ENCODE measurements around the gene OR13C5.
"Not testable (repeated sequence)": the region's sequence is repeated elsewhere in the genome, so short reads cannot be mapped to it uniquely, and the experiment has no call there.

Gene OR13C5, protein sequence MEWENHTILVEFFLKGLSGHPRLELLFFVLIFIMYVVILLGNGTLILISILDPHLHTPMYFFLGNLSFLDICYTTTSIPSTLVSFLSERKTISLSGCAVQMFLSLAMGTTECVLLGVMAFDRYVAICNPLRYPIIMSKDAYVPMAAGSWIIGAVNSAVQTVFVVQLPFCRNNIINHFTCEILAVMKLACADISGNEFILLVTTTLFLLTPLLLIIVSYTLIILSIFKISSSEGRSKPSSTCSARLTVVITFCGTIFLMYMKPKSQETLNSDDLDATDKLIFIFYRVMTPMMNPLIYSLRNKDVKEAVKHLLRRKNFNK

DNA sequence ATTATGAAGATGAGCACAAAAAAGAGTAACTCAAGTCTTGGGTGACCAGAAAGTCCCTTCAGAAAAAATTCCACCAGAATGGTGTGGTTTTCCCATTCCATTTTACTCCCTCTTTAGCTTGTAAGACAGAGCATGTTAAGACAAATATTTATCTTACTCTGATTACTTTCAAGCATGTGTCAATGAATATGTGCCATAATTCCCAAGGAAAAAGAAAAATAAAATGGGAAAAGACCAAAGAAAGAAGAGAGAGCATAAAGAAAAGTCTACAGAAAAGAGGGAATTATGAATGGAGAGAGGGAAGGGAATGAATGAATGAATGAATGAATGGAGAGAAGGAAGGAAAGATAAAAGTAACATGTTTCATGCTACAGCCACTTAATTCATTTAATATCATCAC, at the start of gene OR13C5:
Gene OR13C5 (minus strand): TSS at position 101 of the 400 bp plus-strand sequence. CDS start 0 bp downstream, at position 101.
- not testable (repeated sequence) for DNase-seq

GRCh38 chr9:104635456-104635855, 36.2 kb upstream of the OR13C5 start:
- no peak for DNase-seq

DNA sequence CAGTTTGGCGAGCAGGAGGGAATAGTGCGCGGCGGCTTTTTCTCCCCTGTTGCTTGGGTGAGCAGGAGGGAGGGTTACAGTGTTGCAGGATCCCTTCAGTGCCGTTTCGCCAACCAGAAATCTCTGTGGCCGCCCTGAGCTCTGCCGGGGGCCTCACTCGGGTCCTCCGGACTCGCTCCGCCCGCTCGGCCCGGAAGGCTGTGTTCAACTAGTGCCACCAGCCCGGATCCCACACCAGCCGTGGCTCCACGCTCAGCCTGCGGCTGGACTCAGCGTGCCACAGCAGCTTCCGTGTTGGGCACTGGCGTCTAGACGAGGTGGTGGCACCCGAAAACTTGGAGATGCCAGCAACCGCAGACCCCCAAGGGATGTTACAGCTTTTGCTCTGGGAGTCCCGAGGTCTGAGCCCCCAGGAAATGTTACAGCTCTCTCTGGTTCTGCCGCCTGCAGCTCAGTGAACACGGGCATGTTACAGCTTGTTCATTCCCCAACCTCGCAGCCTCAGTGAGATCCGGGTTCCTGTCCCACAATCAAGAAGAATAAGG, 34.8 kb upstream of the OR13C5 start:
- DNase-seq = no peak

DNA sequence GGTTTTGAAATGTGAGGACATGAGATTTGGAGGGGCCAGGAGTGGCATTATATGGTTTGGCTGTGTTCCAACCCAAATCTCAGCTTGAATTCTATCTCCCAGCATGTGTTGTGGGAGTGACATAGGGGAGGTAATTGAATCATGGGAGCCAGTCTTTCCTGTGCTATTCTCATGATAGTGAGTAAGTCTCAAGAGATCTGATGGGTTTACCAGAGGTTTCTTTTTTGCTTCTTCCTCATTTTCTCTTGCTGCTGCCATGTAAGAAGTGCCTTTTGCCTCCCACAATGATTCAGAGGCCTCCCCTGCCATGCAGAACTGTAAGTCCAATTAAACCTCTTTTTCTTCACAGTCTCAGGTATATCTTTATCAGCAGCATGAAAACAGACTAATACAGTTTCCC, 26.8 kb upstream of the OR13C5 start:
- DNase-seq = not testable (repeated sequence)

DNA sequence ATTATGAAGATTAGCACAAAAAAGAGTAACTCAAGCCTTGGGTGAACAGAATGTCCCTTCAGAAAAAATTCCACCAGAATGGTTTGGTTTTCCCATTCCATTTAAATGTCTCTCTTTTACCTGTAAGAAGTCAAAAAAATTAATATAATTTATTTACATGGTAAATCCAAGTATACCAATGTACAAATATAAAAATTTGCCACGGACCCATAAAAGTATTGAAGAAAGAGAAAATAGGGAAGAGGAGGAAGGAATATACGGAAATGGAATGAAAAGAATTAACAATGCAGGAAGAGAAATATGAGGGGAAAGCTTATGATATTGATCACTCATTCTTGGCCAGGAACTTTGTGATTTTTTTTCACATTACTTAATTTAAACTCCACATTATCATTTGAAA, 18.9 kb upstream of the OR13C5 start, which contains the start of gene OR13C9:
Gene OR13C9 (minus strand): TSS at position 101 of the 400 bp plus-strand sequence. CDS start 0 bp downstream, at position 101.
- no peak for DNase-seq

DNA sequence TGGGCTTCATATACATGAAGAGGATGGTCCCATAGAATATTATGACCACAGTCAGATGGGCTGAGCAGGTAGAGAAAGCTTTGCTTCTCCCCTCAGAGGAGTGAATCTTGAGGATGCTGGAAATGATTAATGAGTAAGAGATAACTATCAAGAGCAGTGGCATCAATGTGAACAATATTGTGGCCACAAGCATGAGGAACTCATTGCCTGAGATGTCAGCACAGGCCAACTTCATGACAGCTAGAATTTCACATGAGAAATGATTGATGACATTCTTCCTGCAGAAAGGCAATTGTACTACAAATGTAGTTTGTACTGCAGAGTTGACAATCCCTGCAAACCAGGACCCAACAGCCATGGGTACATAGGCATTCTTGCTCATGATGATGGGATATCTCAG, 18.2 kb upstream of the OR13C5 start:
- DNase-seq = no peak

- DNase-seq = no peak
Observed at GRCh38 chr9:104611213-104611612, 12.0 kb upstream of the OR13C5 start.

DNA sequence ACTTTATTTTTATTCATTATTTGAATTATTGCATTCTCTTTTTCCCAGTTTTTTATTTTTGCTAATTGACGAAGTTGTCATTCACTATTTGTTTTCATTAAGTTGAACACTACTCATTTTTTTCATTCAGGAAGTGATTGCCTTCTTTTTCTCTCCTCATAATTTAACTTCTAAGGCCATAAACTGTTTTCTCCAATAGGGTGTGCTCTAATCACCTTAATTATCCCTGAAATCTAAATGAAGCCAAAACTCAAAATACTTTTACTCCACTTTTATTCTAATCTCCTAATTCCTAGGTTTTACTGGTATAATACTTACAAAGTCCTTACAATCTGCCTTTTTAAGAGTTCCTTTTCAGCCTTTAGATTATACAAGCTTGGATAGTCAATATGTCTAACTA, 9.1 kb upstream of the OR13C5 start:
- no peak for DNase-seq

GRCh38 chr9:104606152-104606551, 6.9 kb upstream of the OR13C5 start:
- DNase-seq = no peak

- not testable (repeated sequence) for DNase-seq
Observed at GRCh38 chr9:104605527-104605926, 6.3 kb upstream of the OR13C5 start, which contains the start of gene OR13C2. OR13C2 (minus strand) TSS chr9:104605627; CDS start chr9:104605627, 0 bp downstream.

DNA sequence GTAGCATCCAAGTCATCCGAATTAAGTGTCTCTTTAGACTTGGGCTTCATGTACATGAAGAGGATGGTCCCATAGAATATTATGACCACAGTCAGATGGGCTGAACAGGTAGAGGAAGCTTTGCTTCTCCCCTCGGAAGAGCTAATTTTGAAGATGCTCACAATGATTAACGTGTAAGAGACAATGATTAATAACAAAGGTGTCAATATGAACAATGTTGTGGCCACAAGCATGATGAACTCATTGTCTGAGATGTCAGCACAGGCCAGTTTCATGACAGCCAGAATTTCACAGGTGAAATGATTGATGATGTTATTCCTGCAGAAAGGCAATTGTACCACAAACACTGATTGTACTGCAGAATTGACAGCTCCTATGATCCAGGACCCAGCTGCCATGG, 5.6 kb upstream of the OR13C5 start:
- DNase-seq = no peak

- not testable (repeated sequence) for DNase-seq
Observed at GRCh38 chr9:104598749-104599148, 464 bp downstream of the OR13C5 start.

GRCh38 chr9:104589626-104590025, 9.6 kb downstream of the OR13C5 start:
- no peak for DNase-seq

- DNase-seq = no peak
Observed at GRCh38 chr9:104586496-104587180, 12.6 kb downstream of the OR13C5 start.

- no peak for DNase-seq
Observed at GRCh38 chr9:104580562-104580961, 18.7 kb downstream of the OR13C5 start.

- no peak for DNase-seq
Observed at GRCh38 chr9:104577263-104577662, 21.9 kb downstream of the OR13C5 start.

DNA sequence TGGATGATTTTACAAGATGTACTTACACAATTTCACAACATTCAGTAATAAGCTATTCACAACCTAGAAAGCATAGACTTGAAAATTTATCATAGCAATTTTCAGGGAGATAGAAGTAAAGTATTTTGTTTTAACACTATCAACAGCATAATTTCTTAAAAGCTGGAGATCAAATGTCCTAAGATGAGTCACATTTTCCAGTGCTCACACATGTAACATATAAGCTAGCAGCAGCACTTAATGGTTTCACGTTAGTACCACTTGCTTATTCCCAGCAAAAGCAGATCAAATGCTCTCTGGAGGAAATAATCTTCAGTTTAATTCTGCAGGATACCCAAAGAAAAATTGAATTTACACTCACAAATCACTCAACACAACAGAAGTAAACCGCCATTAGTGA, 23.8 kb downstream of the OR13C5 start:
- DNase-seq = no peak

GRCh38 chr9:104572612-104573011, 26.6 kb downstream of the OR13C5 start:
- no peak for DNase-seq

DNA sequence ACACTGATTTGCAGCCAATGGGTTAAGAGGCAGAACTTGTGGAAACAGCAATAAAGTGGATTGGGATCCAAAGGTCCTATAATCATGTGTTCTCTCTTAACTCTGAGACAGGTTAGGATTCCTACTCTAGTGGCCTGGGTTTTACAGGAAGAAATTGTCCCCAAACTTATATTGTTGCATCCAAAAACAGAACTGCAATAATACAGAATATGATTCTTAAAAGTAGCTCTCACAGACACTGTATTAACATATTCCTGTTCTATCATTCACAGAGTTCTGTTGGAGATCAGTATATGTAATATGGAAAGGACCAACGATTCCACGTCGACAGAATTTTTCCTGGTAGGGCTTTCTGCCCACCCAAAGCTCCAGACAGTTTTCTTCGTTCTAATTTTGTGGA, 30.3 kb downstream of the OR13C5 start, which contains the start of gene OR13C8:
Gene OR13C8 (plus strand): TSS at position 301 of the 400 bp plus-strand sequence. CDS start 0 bp downstream, at position 301.
- DNase-seq = no peak

DNA sequence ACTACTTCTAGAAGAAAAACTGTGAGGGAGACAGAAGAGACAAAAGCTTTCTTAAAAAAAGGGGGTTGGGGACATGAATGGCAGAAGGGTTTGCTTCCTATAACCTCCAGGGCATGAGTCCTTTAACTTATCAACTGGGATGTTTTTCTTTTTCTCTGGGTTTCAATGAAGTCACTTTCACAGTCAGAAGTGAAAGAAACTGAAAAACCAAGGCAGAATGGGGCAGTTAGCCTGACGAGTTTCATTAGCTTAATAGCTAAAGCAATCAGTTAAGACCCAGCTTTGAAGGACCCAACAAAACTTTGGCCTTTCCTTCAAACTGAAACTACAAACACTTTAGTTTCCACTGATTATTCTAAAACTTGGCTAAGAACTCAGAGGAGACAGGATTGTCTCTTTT, 34.9 kb downstream of the OR13C5 start:
- DNase-seq = no peak

GRCh38 chr9:104556830-104557634, 42.2 kb downstream of the OR13C5 start:
- DNase-seq = no peak

DNA sequence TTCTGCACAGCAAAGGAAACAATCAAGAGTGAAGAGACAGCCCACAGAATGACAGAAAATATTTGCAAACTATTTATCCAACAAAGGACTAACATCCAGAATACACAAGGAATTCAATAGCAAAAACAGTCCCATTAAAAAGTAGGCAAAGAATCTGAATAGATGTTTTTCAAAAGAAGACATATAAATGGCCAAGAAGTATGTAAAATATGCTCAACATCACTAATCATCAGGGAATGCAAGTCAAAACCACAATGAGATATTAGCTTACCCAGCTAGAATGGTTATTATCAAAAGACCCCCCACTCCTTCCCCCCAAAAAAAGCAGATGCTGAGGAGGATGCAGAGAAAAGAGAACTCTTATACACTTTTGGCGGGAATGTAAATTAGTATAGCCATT, 43.7 kb downstream of the OR13C5 start:
- DNase-seq = no peak

- no peak for DNase-seq
Observed at GRCh38 chr9:104553261-104553660, 46.0 kb downstream of the OR13C5 start.

All from DMS79 treated with DMSO at 0.1 percent for 48 hours (cell line).